Renal pelvis (tissue), 12 donors: ENCODE results near the gene APRT. TPM values are rescaled to one million over a fixed set of nuclear protein-coding genes. Genes with fewer than 3 reads are reported as not detected.

Experiments used
- DNase-seq: peaks from one replicate; pipeline ENCODE4 v3.0.0-alpha.2; 2013
- long read RNA-seq, 16 experiments: transcript quantifications; one replicate each; lab custom pipeline, GENCODE V29; 2026
- polyA plus RNA-seq, 3 donors: library from polyadenylated mRNA; unstranded; fragments of 120-200 nt; gene quantifications; one replicate each; pipeline ENCODE4 v1.2.1, GENCODE V29; 2013; ENCODE audit not compliant: insufficient read length in 3 of 3

APRT gene
- polyA plus RNA-seq: 100 to 1,000 TPM; 106 to 129 (median 121) TPM
- long read RNA-seq, donor 1, transcript APRT-202 (5 exons, 664 nt): minor isoform, 23 of 89 reads
- long read RNA-seq, donor 1, transcript APRT-201 (5 exons, 947 nt): major isoform, 40 of 89 reads
- long read RNA-seq, donor 1, partial matches to known transcripts: 0 of 89 reads
- long read RNA-seq, donor 1, other reads (novel, unspliced or antisense): 18 of 89 reads
- long read RNA-seq, donor 2, transcript APRT-210 (2 exons, 490 nt): minor isoform, 5 of 141 reads
- long read RNA-seq, donor 2, transcript APRT-202 (5 exons, 664 nt): minor isoform, 27 of 141 reads
- long read RNA-seq, donor 2, transcript APRT-201 (5 exons, 947 nt): major isoform, 83 of 141 reads
- long read RNA-seq, donor 2, partial matches to known transcripts: 0 of 141 reads
- long read RNA-seq, donor 2, other reads (novel, unspliced or antisense): 22 of 141 reads
- long read RNA-seq, donor 3, transcript APRT-201 (5 exons, 947 nt): major isoform, 49 of 95 reads
- long read RNA-seq, donor 3, transcript APRT-202 (5 exons, 664 nt): minor isoform, 31 of 95 reads
- long read RNA-seq, donor 3, partial matches to known transcripts: 0 of 95 reads
- long read RNA-seq, donor 3, other reads (novel, unspliced or antisense): 10 of 95 reads
- long read RNA-seq, donor 4, transcript APRT-201 (5 exons, 947 nt): major isoform, 83 of 160 reads
- long read RNA-seq, donor 4, transcript APRT-210 (2 exons, 490 nt): minor isoform, 5 of 160 reads
- long read RNA-seq, donor 4, transcript APRT-202 (5 exons, 664 nt): minor isoform, 36 of 160 reads
- long read RNA-seq, donor 4, partial matches to known transcripts: 0 of 160 reads
- long read RNA-seq, donor 4, other reads (novel, unspliced or antisense): 34 of 160 reads
- long read RNA-seq, donor 5, transcript APRT-202 (5 exons, 664 nt): minor isoform, 20 of 89 reads
- long read RNA-seq, donor 5, transcript APRT-201 (5 exons, 947 nt): major isoform, 50 of 89 reads
- long read RNA-seq, donor 5, partial matches to known transcripts: 0 of 89 reads
- long read RNA-seq, donor 5, other reads (novel, unspliced or antisense): 15 of 89 reads
- long read RNA-seq, donor 6, transcript APRT-202 (5 exons, 664 nt): minor isoform, 28 of 134 reads
- long read RNA-seq, donor 6, transcript APRT-201 (5 exons, 947 nt): major isoform, 61 of 134 reads
- long read RNA-seq, donor 6, partial matches to known transcripts: 22 of 134 reads
- long read RNA-seq, donor 6, other reads (novel, unspliced or antisense): 19 of 134 reads
- long read RNA-seq, donor 7, transcript APRT-202 (5 exons, 664 nt): minor isoform, 34 of 156 reads
- long read RNA-seq, donor 7, transcript APRT-201 (5 exons, 947 nt): major isoform, 85 of 156 reads
- long read RNA-seq, donor 7, partial matches to known transcripts: 0 of 156 reads
- long read RNA-seq, donor 7, other reads (novel, unspliced or antisense): 30 of 156 reads
- long read RNA-seq, donor 8, transcript APRT-201 (5 exons, 947 nt): major isoform, 20 of 28 reads
- long read RNA-seq, donor 8, transcript APRT-202 (5 exons, 664 nt): minor isoform, 7 of 28 reads
- long read RNA-seq, donor 8, partial matches to known transcripts: 0 of 28 reads
- long read RNA-seq, donor 8, other reads (novel, unspliced or antisense): 0 of 28 reads
- long read RNA-seq, donor 9, transcript APRT-201 (5 exons, 947 nt): major isoform, 82 of 139 reads
- long read RNA-seq, donor 9, transcript APRT-202 (5 exons, 664 nt): minor isoform, 26 of 139 reads
- long read RNA-seq, donor 9, partial matches to known transcripts: 0 of 139 reads
- long read RNA-seq, donor 9, other reads (novel, unspliced or antisense): 22 of 139 reads
- long read RNA-seq, donor 10, transcript APRT-202 (5 exons, 664 nt): minor isoform, 30 of 114 reads
- long read RNA-seq, donor 10, transcript APRT-201 (5 exons, 947 nt): major isoform, 61 of 114 reads
- long read RNA-seq, donor 10, partial matches to known transcripts: 0 of 114 reads
- long read RNA-seq, donor 10, other reads (novel, unspliced or antisense): 21 of 114 reads
- long read RNA-seq, donor 11, transcript APRT-202 (5 exons, 664 nt): minor isoform, 16 of 69 reads
- long read RNA-seq, donor 11, transcript APRT-201 (5 exons, 947 nt): major isoform, 44 of 69 reads
- long read RNA-seq, donor 11, partial matches to known transcripts: 0 of 69 reads
- long read RNA-seq, donor 11, other reads (novel, unspliced or antisense): 5 of 69 reads
- long read RNA-seq, donor 12, transcript APRT-201 (5 exons, 947 nt): major isoform, 77 of 147 reads
- long read RNA-seq, donor 12, transcript APRT-202 (5 exons, 664 nt): minor isoform, 32 of 147 reads
- long read RNA-seq, donor 12, partial matches to known transcripts: 5 of 147 reads
- long read RNA-seq, donor 12, other reads (novel, unspliced or antisense): 27 of 147 reads
- long read RNA-seq, donor 13, transcript APRT-201 (5 exons, 947 nt): major isoform, 35 of 65 reads
- long read RNA-seq, donor 13, transcript APRT-202 (5 exons, 664 nt): minor isoform, 20 of 65 reads
- long read RNA-seq, donor 13, partial matches to known transcripts: 0 of 65 reads
- long read RNA-seq, donor 13, other reads (novel, unspliced or antisense): 7 of 65 reads
- long read RNA-seq, donor 14: 0 reads
- long read RNA-seq, donor 15: 0 reads
- long read RNA-seq, donor 16, transcript APRT-210 (2 exons, 490 nt): minor isoform, 5 of 101 reads
- long read RNA-seq, donor 16, transcript APRT-201 (5 exons, 947 nt): major isoform, 70 of 101 reads
- long read RNA-seq, donor 16, transcript APRT-202 (5 exons, 664 nt): minor isoform, 15 of 101 reads
- long read RNA-seq, donor 16, partial matches to known transcripts: 0 of 101 reads
- long read RNA-seq, donor 16, other reads (novel, unspliced or antisense): 8 of 101 reads

GRCh38 chr16:88811769-88812512 lies at the start of gene APRT:
Gene APRT (minus strand): TSS chr16:88811928. CDS start chr16:88811899, 29 bp downstream.
- peak; percentile 90 for DNase-seq

- no peak for DNase-seq
Measured at GRCh38 chr16:88861359-88861758, 49.6 kb upstream of the APRT start.

- no peak for DNase-seq
Measured at GRCh38 chr16:88859381-88860091, 47.8 kb upstream of the APRT start.

GRCh38 chr16:88857728-88858339 lies 46.1 kb upstream of the APRT start:
- DNase-seq: peak; percentile 56

GRCh38 chr16:88856828-88857727 lies 45.4 kb upstream of the APRT start, which contains the start of the genes GALNS and TRAPPC2L:
Gene GALNS (minus strand): TSS chr16:88856947. CDS start chr16:88856877, 70 bp downstream.
Gene TRAPPC2L (plus strand): TSS chr16:88857127. CDS start chr16:88857151, 24 bp downstream.
- peak; percentile 94 for DNase-seq

- DNase-seq: no peak
Measured at GRCh38 chr16:88856122-88856827, 44.5 kb upstream of the APRT start.

GRCh38 chr16:88855736-88856121 lies 44.0 kb upstream of the APRT start:
- DNase-seq: no peak

GRCh38 chr16:88855176-88855575 lies 43.4 kb upstream of the APRT start:
- DNase-seq: no peak

- DNase-seq: no peak
Measured at GRCh38 chr16:88854306-88855111, 42.8 kb upstream of the APRT start.

- no peak for DNase-seq
Measured at GRCh38 chr16:88853325-88853941, 41.7 kb upstream of the APRT start.

GRCh38 chr16:88851616-88852015 lies 39.9 kb upstream of the APRT start:
- DNase-seq: no peak

- no peak for DNase-seq
Measured at GRCh38 chr16:88850531-88851199, 38.9 kb upstream of the APRT start.
